ENCODE results near the gene SH3RF3.
A peak's percentile ranks its signal among the peaks of the same experiment; 100 is the strongest.

Gene SH3RF3

DNA sequence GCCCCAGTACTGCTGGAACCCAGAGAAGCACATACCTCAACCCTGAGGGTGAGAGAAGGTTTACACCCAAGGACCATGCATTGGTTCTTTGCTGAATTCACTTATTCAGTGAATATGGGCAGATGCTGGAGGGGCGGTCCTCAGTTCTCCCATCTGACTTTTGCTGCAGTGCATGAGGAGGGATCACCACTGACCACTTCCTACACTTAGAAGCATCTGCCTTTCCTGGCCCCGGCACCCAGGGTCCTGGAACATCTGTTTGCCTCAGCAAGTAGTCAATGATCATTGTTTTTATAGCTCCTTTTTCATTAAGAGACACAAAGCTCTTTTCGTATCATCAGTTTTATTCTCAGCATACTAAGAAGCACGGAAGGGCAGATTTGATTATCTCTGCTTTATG is 211.4 kb downstream of the SH3RF3 start:
- DNase-seq (ENCODE audit: low spot score) = no peak

GRCh38 chr2:109341355-109342255 is 212.6 kb downstream of the SH3RF3 start:
- no peak for DNase-seq (ENCODE audit: low spot score)

GRCh38 chr2:109342256-109342850 is 213.3 kb downstream of the SH3RF3 start:
- DNase-seq (ENCODE audit: low spot score) = no peak

GRCh38 chr2:109342930-109343329 is 213.9 kb downstream of the SH3RF3 start:
- DNase-seq (ENCODE audit: low spot score) = no peak

GRCh38 chr2:109343460-109343859 is 214.5 kb downstream of the SH3RF3 start:
- no peak for DNase-seq (ENCODE audit: low spot score)

DNA sequence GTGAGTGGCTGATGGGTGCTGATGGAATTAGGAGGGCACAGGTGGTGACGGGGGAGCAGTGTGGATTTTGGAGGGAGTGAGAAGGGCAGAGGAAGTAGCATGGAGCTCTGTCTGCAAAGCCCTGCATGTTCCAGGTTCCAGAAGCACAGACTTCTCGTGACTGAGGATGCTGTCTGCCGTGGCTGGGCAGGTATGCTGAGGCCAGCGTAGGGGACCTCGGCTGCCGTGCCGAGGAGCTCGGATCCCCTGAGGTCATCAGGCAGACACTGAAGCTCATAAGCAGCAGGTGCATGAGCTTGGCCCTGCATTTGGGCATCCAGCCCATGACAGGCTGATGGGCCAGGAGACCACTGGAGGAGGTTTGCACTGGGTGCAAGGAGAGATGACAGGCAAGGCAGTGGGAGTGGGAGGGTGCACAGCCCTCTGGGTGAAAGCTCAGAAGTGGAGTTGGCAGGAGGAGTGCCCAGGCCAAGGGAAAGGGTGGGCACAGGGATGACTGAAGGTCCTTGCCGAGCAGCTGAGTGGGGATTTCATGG is 215.3 kb downstream of the SH3RF3 start:
- no peak for DNase-seq (ENCODE audit: low spot score)

GRCh38 chr2:109345091-109345490 is 216.1 kb downstream of the SH3RF3 start:
- no peak for DNase-seq (ENCODE audit: low spot score)

DNA sequence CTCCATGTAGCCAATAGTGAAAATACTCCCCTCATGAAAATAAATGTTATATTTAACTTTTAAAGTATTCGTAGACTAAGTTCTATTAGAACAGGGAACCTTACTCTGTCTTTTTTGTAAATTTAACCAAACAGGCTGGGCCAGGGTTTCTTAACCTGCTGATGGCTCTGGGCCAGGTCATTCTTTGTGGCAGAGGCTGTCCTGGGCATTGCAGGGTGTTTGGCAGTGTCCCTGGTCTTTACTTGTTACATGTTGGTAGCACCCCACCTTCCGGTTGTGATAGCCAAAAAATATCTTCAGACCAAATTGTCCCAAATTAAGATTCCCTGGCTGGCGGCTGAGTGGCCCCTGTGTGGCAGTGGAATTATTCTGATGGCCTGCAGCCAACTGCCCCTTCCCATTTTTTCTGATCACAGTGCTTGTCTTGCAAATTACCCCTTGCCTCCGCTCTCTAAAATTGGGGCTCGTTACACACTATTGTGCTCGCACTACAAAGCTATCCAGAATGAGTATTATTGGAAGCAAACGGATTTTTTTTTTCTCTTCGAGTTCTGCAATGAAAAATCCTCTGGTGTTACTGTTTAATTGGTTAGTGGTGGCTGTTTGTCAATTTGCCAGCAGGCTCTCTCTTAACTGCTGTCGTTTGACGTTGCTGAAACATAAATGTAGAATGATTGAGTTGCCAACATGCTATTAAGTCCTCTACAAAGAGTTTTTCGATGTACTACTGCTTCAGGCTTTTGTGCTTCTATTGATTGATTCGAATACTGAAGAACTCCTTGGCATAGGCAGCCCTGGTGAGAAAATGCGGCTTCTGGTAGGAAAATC is 216.9 kb downstream of the SH3RF3 start:
- no peak for DNase-seq (ENCODE audit: low spot score)

- DNase-seq (ENCODE audit: low spot score) = no peak
Measured at GRCh38 chr2:109346601-109347228, 217.7 kb downstream of the SH3RF3 start.

DNA sequence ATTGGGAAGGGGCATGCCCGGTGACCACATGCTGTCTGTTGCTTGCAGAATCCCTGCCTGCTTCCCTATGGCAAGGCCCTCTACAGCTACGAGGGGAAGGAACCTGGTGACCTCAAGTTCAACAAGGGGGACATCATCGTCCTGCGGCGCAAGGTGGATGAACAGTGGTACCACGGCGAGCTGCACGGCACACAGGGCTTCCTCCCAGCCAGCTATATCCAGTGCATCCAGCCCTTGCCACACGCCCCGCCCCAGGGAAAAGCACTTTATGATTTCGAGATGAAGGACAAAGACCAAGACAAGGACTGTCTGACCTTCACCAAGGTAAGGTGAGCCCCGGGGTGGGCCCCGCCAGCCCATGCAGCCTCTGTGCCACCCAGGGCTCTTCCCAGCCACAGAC is 218.6 kb downstream of the SH3RF3 start:
- DNase-seq (ENCODE audit: low spot score) = no peak

DNA sequence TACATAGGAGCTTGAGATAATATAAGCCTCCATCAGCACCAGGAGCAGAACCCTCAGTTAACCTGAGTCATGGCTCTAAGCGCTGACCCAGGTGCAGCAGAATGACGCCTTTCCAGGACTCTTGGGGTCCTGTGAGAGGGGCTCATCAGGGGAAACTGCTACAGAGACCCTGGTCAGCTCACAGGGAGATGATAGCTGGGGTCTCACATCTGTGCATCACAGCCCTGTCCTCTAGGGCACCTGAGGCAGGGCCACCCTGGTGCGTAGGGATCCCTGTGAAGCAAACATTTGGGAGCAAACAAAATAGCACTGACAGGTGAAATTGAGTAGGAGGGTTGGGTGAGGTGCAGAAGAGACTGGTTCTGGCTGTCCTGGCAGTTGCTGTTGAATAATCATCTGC is 219.2 kb downstream of the SH3RF3 start:
- DNase-seq (ENCODE audit: low spot score) = no peak

DNA sequence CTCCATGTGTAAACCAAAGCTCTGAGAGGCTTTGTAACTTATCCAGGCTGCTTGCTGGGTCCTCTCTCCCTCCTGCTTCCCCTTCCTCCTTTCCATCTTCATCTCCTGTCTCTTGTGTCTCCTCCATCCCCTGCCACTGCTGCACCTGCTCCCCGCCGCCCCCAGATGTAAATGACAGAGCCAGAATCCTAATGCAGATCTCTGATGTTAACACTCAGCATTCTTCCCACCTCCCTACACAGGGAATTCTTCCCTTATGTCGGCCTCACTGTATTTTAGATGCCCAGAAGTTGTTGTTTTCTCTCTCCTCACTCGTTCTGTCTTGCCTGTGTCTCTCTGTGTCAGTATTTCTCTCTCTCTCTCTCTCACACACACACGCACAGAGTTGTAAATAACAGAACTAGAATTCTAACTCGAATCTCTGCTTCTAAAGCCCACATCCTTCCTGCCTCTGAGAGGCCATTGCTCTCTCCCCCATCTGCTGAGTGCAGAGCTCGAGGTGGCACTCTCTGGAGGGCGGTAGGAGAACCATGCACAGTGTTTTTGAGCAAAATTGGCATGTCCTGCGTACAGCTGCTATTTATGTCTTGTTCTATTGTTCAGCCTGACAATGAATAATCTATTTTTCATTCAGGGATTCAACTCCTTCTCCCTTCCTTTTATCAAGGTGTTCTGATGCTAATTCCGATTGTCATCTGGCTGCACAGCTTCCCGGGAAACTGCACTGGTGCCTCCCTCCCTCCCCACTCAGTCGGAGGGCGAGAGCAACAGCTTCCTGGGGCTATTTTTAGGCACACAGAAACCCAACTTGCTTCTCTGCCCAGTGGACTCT is 219.9 kb downstream of the SH3RF3 start:
- peak; percentile 75 for DNase-seq (ENCODE audit: low spot score)

DNA sequence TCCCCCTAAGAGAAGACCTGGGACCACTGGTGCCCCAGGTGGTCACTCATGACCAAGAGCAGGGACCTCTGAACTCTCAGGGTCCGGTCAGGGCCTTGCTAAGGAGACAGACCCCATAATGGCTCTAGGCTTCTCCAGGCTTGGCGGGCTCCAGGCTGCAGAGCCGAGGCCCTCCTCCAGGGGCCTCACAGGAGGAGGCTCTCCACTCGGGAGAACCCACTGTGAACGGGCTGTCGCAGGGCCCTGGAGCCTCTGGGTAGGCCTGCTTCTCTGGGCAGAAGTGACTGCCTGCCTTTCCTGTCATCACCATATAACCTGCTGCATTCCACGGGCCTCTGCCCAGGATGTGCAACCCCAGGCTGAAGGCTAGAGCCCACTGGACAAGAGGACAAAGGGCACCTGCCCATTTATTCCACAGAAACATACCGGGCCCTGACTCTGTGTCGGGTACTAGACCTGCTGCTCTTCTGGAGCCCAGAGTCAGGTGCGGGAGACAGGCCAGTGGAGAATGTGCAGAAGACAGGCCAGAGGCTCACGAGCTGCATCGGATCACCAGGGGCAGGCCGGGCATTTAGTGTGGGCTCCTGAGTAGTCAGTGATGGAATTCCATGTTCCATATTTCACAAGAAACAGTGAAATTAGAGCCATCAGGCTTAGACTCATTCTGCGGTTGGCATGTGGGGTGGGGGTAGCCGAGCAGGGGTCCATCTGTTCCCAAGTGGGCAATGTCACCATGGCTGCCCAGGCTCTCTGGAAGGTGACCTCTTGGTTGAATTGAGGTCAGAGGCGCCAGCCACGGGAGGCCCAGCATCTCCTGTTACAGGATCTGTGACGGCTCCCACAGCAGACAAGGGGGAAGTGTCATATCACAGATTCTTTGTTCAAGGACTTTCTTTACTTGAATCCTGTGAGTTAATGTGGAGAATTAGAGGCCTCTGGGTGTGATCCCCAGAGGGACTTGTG is 220.8 kb downstream of the SH3RF3 start:
- DNase-seq (ENCODE audit: low spot score) = no peak

GRCh38 chr2:109350526-109350925 is 221.5 kb downstream of the SH3RF3 start:
- no peak for DNase-seq (ENCODE audit: low spot score)

- no peak for DNase-seq (ENCODE audit: low spot score)
Measured at GRCh38 chr2:109351164-109351756, 222.3 kb downstream of the SH3RF3 start.

- DNase-seq (ENCODE audit: low spot score) = no peak
Measured at GRCh38 chr2:109352056-109352897, 223.3 kb downstream of the SH3RF3 start.

DNA sequence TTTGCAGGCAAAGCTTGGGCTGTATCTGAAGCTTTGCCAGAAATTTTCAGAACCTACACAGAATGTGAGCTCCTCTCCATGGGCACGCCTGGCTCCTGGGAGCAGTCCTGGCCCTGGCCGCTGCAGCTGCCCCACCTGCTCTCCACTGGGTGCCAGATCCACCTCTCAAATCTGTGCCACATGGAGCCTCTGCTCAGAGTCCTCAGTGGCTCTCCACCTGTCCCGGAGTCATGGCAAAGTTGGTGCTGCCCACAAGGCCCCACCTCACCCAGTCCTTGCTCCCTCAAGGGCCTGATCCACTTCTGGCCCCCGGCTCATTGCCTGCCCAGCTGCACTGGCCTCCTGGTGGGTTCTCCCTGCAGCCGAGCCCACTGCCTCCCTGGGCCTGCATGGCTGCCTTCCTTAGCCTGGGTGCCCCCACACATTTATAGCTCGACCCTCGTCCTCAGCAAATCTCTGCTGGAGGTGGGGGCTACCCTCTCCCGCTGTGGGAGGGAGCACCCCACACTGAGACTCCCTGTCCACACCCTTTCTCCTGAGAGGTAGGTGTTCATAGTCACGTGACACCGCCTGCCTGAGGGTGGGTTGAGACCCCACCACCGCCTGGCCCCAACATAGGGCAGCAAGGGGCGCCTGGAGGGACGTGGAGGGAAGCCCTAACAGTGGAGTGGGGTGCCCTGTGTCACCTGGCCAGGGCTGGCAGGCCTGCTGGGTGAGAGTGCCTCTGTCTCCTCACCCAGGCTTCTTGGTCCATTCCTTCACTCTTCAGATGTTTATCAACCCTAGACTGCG is 224.1 kb downstream of the SH3RF3 start:
- no peak for DNase-seq (ENCODE audit: low spot score)
